ENCODE data around the gene CRAMP1.

DNA sequence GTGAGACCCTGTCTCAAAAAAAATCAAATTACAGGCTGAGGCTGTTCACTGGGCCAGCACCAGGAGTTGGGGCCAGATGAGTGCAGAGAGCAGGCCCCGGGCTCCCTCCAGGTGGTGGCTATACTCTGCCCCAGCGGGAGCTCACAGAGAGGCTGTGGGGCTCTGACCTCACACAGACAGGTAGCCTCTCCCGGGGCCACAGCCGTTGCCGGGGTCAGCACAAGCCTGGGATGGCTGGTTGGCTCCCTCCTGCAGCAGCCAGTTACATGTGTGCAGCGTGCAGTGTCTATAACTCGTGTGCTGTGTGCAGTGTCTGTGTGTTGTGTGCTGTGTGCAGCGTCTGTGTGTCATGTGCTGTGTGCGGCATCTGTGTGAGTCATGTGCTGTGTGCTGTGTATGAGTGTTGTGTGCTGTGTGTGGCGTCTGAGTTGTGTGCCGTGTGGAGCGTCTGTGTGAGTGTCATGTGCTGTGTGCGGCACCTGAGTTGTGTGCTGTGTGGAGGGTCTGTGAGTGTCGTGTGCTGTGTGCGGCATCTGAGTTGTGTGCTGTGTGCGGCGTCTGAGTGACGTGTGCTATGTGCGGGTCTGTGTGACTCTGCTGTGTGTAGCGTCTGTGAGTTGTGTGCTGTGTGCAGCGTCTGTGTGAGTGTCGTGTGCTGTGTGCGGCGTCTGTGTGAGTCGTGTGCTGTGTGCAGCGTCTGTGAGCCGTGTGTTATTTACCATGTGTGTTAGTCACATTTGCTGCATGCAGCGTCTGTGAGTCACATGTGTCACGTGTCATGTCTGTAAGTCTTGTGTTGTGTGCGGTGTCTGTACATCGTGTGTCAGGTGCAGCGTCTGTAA lies 114.7 kb downstream of the CRAMP1 start:
- TF ChIP-seq, protein P1, sequence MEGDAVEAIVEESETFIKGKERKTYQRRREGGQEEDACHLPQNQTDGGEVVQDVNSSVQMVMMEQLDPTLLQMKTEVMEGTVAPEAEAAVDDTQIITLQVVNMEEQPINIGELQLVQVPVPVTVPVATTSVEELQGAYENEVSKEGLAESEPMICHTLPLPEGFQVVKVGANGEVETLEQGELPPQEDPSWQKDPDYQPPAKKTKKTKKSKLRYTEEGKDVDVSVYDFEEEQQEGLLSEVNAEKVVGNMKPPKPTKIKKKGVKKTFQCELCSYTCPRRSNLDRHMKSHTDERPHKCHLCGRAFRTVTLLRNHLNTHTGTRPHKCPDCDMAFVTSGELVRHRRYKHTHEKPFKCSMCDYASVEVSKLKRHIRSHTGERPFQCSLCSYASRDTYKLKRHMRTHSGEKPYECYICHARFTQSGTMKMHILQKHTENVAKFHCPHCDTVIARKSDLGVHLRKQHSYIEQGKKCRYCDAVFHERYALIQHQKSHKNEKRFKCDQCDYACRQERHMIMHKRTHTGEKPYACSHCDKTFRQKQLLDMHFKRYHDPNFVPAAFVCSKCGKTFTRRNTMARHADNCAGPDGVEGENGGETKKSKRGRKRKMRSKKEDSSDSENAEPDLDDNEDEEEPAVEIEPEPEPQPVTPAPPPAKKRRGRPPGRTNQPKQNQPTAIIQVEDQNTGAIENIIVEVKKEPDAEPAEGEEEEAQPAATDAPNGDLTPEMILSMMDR (conservative IDR thresholded peaks at IDR 0.05; ENCODE audit: low read depth, low read length): no peak
- no peak for TF ChIP-seq EZH2 (IDR thresholded peaks at IDR 0.05; ENCODE audit: borderline replicate concordance, low read depth, low read length, poor library complexity, severe bottlenecking)

All from A673 (cell line).